ENCODE results near the gene RBM17.

The RBM17 gene

DNA sequence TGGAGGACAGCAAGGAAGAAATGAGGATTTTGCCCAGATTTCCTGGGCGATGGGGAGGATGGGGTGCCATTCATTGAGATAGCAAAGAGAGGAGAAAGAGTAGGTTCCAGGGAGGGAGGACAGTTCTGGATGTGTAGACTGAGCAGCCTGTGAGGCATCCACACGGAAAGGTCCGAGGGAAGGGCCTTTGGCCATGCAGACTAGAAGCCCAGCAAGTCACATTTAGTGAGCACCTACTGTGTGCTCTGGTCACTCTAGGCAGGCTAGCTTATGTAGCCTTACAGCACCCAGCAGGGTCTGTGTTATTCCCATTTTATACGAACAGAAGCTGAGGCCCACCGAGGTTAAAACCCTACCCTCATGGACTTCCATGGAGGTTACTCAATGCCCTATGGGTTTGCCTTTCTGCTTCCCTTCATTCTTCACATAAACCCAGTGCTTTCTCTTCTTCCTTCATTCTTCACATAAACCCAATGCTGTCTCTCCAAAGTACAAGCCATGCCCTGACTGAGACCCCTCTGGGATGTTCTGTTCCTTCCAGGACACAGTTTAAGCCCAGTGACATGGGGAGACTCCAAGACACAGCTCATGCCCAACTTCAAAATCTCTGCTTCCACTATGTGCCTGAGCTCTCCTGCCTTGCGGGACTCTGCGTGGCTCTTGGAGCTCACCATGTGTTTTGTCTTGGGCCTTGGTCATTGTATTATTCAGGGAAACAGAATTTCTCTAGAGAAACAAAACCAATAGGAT lies 40.4 kb upstream of the RBM17 start:
- Histone ChIP-seq H3K4me3 (ENCODE audit: low read length) (no peak overlapping the region), H3K27me3 (ENCODE audit: control insufficient read depth, insufficient read depth, low read length) (peaks cover 59% of the 10 kb centered on the region), H3K4me2 (ENCODE audit: low read length) (no peak overlapping the region), H3K4me1 (ENCODE audit: control insufficient read depth, insufficient read depth, low read length) (peaks cover 3% of the 10 kb centered on the region), H3K36me3 (ENCODE audit: insufficient read depth, low read length) (no peaks in the 10 kb centered on the region), H3K9me3 (replicated peaks; ENCODE audit: low read length) (no peaks in the 10 kb centered on the region), H3K9ac (ENCODE audit: low read depth, low read length) (no peak overlapping the region)

- H3K4me1 ChIP-seq (ENCODE audit: control insufficient read depth, insufficient read depth, low read length): peaks cover 3% of the 10 kb centered on the region
- no peaks in the 10 kb centered on the region for H3K36me3 ChIP-seq (ENCODE audit: insufficient read depth, low read length)
- H3K27me3 ChIP-seq (ENCODE audit: control insufficient read depth, insufficient read depth, low read length): peaks cover 55% of the 10 kb centered on the region
- H3K9me3 ChIP-seq (replicated peaks; ENCODE audit: low read length): no peaks in the 10 kb centered on the region
- H3K4me3 ChIP-seq (ENCODE audit: low read length): no peak overlapping the region
- H3K4me2 ChIP-seq (ENCODE audit: low read length): no peak overlapping the region
- no peak overlapping the region for H3K9ac ChIP-seq (ENCODE audit: low read depth, low read length)
These were observed 39.8 kb upstream of the RBM17 start for GRCh38 chr10:6049031-6049400.

DNA sequence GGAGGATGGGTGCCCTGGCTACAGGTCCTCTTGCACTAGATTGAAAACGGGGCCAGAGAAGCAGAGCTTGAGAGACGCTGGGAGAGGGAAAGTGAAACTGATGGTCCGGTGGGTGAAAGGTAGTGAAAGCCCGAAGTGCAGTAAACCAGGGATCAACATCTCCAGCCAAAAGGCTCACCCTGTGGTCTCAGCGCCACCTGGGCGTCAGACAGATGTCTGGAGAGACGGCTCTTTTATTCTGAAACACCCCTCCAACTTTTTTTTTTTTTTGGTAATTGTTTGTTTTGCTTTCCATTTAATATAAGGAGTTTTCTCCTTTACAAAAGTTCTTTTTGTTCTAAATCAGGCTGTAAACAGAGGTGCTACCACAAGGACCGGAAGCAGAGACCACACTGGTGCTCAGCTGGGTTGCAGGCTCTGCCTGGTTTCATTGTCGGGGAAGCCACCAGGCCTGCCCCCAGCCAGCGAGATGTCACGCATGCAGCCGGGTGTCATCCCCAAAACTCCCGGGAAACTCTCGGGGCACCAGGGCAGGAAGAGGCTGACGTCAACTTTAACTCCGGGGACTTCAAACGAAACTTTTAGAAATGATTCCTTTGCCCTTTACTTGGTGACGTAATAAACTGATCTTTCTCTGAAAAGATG lies 37.9 kb upstream of the RBM17 start:
- no peaks in the 10 kb centered on the region for H3K36me3 ChIP-seq (ENCODE audit: insufficient read depth, low read length)
- H3K27me3 ChIP-seq (ENCODE audit: control insufficient read depth, insufficient read depth, low read length): peaks cover 54% of the 10 kb centered on the region
- H3K4me3 ChIP-seq (ENCODE audit: low read length): peak overlapping the region; percentile 70
- H3K9me3 ChIP-seq (replicated peaks; ENCODE audit: low read length): no peaks in the 10 kb centered on the region
- peaks cover 3% of the 10 kb centered on the region for H3K4me1 ChIP-seq (ENCODE audit: control insufficient read depth, insufficient read depth, low read length)
- peak overlapping the region; percentile 91 for H3K4me2 ChIP-seq (ENCODE audit: low read length)
- peak overlapping the region; percentile 52 for H3K9ac ChIP-seq (ENCODE audit: low read depth, low read length)

DNA sequence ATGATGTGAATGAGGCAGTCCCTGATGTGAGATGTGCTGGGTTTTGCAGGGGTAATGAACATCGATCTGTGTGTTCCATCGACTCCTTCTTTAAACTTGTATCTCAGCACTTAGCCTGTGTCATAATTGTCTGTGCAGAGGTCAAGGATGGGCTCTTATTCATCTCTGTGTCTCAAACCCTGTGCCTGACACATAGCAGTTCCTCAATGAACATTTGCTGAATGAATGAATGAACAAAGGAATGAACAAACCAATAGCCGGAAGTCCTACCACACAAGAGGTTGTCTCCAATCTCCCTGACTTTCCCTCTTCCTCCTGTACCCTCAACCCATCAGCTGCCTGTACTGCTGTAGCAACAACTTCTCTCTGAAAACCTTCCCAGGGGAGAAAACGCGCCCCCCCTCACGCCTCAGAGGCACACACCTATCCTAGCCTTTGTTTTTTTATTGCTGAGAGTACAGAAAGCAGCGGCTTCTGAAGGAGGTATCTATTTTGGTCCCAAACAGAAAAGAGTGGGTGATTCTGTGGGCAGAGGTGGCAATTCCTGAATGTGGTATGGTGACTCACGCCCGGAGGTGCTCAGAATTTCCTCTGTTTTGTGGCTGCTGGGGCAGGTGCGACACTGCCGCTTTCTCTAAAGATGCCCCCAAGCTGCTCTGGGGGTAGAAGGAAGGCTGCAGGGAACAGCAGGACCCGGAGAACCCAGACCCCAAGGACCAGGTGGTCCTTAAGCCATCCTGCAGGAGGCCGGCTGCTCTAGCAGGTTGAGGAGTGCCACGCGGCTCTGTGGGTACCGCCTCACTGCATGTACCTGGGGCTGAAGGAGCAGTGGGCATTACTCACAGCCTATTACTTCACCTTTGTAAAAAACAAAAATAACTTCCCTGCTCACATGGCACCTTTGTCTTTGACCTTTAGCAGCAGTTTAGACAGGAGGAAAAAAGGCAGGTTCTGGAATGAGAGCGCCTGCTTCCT lies 36.3 kb upstream of the RBM17 start:
- H3K36me3 ChIP-seq (ENCODE audit: insufficient read depth, low read length): no peaks in the 10 kb centered on the region
- no peak overlapping the region for H3K9ac ChIP-seq (ENCODE audit: low read depth, low read length)
- peaks cover 3% of the 10 kb centered on the region for H3K4me1 ChIP-seq (ENCODE audit: control insufficient read depth, insufficient read depth, low read length)
- no peaks in the 10 kb centered on the region for H3K9me3 ChIP-seq (replicated peaks; ENCODE audit: low read length)
- peaks cover 56% of the 10 kb centered on the region for H3K27me3 ChIP-seq (ENCODE audit: control insufficient read depth, insufficient read depth, low read length)
- no peak overlapping the region for H3K4me2 ChIP-seq (ENCODE audit: low read length)
- no peak overlapping the region for H3K4me3 ChIP-seq (ENCODE audit: low read length)

DNA sequence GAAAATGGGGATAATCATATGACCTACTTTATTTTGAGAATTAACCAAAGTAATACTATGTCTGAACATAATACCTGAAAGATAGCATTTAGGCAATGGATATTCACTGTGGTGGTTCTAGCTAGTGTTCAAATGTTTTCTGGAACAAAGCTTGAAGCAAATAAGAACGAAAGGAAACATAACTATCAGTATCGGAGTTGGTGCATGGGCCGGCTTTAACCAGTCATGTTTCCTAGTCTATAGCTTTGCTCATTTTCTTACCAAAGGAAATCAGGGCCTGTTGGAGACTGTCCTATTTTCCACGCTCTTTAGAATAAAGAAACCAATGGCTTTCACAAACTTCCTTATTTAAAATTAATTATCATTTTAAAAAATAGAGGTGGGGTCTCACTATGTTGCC lies 35.5 kb upstream of the RBM17 start:
- Histone ChIP-seq H3K4me3 (ENCODE audit: low read length) (no peak overlapping the region), H3K27me3 (ENCODE audit: control insufficient read depth, insufficient read depth, low read length) (peaks cover 60% of the 10 kb centered on the region), H3K9ac (ENCODE audit: low read depth, low read length) (no peak overlapping the region), H3K4me1 (ENCODE audit: control insufficient read depth, insufficient read depth, low read length) (peaks cover 3% of the 10 kb centered on the region), H3K4me2 (ENCODE audit: low read length) (no peak overlapping the region), H3K36me3 (ENCODE audit: insufficient read depth, low read length) (no peaks in the 10 kb centered on the region), H3K9me3 (replicated peaks; ENCODE audit: low read length) (no peaks in the 10 kb centered on the region)

- H3K36me3 ChIP-seq (ENCODE audit: insufficient read depth, low read length): no peaks in the 10 kb centered on the region
- no peaks in the 10 kb centered on the region for H3K9me3 ChIP-seq (replicated peaks; ENCODE audit: low read length)
- H3K4me3 ChIP-seq (ENCODE audit: low read length): no peak overlapping the region
- peaks cover 3% of the 10 kb centered on the region for H3K4me1 ChIP-seq (ENCODE audit: control insufficient read depth, insufficient read depth, low read length)
- H3K9ac ChIP-seq (ENCODE audit: low read depth, low read length): no peak overlapping the region
- no peak overlapping the region for H3K4me2 ChIP-seq (ENCODE audit: low read length)
- peaks cover 62% of the 10 kb centered on the region for H3K27me3 ChIP-seq (ENCODE audit: control insufficient read depth, insufficient read depth, low read length)
These were observed 34.8 kb upstream of the RBM17 start for GRCh38 chr10:6053816-6054631.

- peaks cover 3% of the 10 kb centered on the region for H3K4me1 ChIP-seq (ENCODE audit: control insufficient read depth, insufficient read depth, low read length)
- H3K36me3 ChIP-seq (ENCODE audit: insufficient read depth, low read length): no peaks in the 10 kb centered on the region
- H3K27me3 ChIP-seq (ENCODE audit: control insufficient read depth, insufficient read depth, low read length): peaks cover 61% of the 10 kb centered on the region
- H3K9me3 ChIP-seq (replicated peaks; ENCODE audit: low read length): no peaks in the 10 kb centered on the region
- no peak overlapping the region for H3K9ac ChIP-seq (ENCODE audit: low read depth, low read length)
- H3K4me2 ChIP-seq (ENCODE audit: low read length): no peak overlapping the region
- no peak overlapping the region for H3K4me3 ChIP-seq (ENCODE audit: low read length)
These were observed 34.0 kb upstream of the RBM17 start for GRCh38 chr10:6054884-6055283.

- H3K4me1 ChIP-seq (ENCODE audit: control insufficient read depth, insufficient read depth, low read length): peaks cover 3% of the 10 kb centered on the region
- peaks cover 56% of the 10 kb centered on the region for H3K27me3 ChIP-seq (ENCODE audit: control insufficient read depth, insufficient read depth, low read length)
- no peaks in the 10 kb centered on the region for H3K9me3 ChIP-seq (replicated peaks; ENCODE audit: low read length)
- no peak overlapping the region for H3K4me2 ChIP-seq (ENCODE audit: low read length)
- no peak overlapping the region for H3K9ac ChIP-seq (ENCODE audit: low read depth, low read length)
- no peaks in the 10 kb centered on the region for H3K36me3 ChIP-seq (ENCODE audit: insufficient read depth, low read length)
- no peak overlapping the region for H3K4me3 ChIP-seq (ENCODE audit: low read length)
These were observed 32.9 kb upstream of the RBM17 start for GRCh38 chr10:6055929-6056328.

- Histone ChIP-seq H3K4me1 (ENCODE audit: control insufficient read depth, insufficient read depth, low read length) (no peaks in the 10 kb centered on the region), H3K9me3 (replicated peaks; ENCODE audit: low read length) (no peaks in the 10 kb centered on the region), H3K4me3 (ENCODE audit: low read length) (no peak overlapping the region), H3K4me2 (ENCODE audit: low read length) (no peak overlapping the region), H3K27me3 (ENCODE audit: control insufficient read depth, insufficient read depth, low read length) (peaks cover 56% of the 10 kb centered on the region), H3K9ac (ENCODE audit: low read depth, low read length) (no peak overlapping the region), H3K36me3 (ENCODE audit: insufficient read depth, low read length) (no peaks in the 10 kb centered on the region)
These were observed 32.3 kb upstream of the RBM17 start for GRCh38 chr10:6056411-6057135.

- Histone ChIP-seq H3K36me3 (ENCODE audit: insufficient read depth, low read length) (no peaks in the 10 kb centered on the region), H3K4me1 (ENCODE audit: control insufficient read depth, insufficient read depth, low read length) (no peaks in the 10 kb centered on the region), H3K4me3 (ENCODE audit: low read length) (no peak overlapping the region), H3K9me3 (replicated peaks; ENCODE audit: low read length) (no peaks in the 10 kb centered on the region), H3K27me3 (ENCODE audit: control insufficient read depth, insufficient read depth, low read length) (peaks cover 49% of the 10 kb centered on the region), H3K4me2 (ENCODE audit: low read length) (no peak overlapping the region), H3K9ac (ENCODE audit: low read depth, low read length) (no peak overlapping the region)
These were observed 30.0 kb upstream of the RBM17 start for GRCh38 chr10:6058682-6059475.

All from skeletal muscle satellite cell (primary cell).